Adrenal gland (tissue), 12 donors: ENCODE data around the gene ANO2. TPM values are rescaled to one million over a fixed set of nuclear protein-coding genes. Genes with fewer than 3 reads are reported as not detected.

Experiments
- DNase-seq, 7 donors: peaks; one replicate each; pipeline ENCODE4 v3.0.0-alpha.2; 2019 to 2020
- H3K27ac ChIP-seq, 5 donors: fragments of 200-600 bp; sonication (generic) in 4 of 5; 1 replicate in 3 of 5; 2 replicates in 2 of 5; pipeline versions ENCODE4 v1.5.1 to v1.8.0; 2016 to 2020; ENCODE audit warnings: mild to moderate bottlenecking in 1 of 5
- H3K27me3 ChIP-seq: fragments of 200-600 bp; 2 replicates; pipeline ENCODE4 v1.8.0; 2021
- H3K36me3 ChIP-seq, 2 donors: fragments of 200-600 bp; replicated peaks in 1 of 2; 1 replicate in 1 of 2; 2 replicates in 1 of 2; pipeline versions ENCODE4 v1.5.1 to v1.8.0; 2018 to 2022
- H3K4me1 ChIP-seq, 2 donors: fragments of 200-600 bp; replicated peaks in 1 of 2; 1 replicate in 1 of 2; 2 replicates in 1 of 2; pipeline versions ENCODE4 v1.5.1 to v1.8.0; 2018 to 2021
- H3K4me3 ChIP-seq, 4 donors: fragments of 200-600 bp; sonication (generic) in 3 of 4; one replicate each; pipeline ENCODE4 v1.5.1; 2016 to 2018
- H3K9me3 ChIP-seq, 3 donors: fragments of 200-600 bp; sonication (generic) in 1 of 3; replicated peaks in 1 of 3; 1 replicate in 2 of 3; 2 replicates in 1 of 3; pipeline versions ENCODE4 v1.5.1 to v1.8.0; 2016 to 2021
- POLR2A ChIP-seq, 2 donors: fragments of 450-650 bp; IDR thresholded peaks; one replicate each; pipeline ENCODE4 v1.6.1; 2017; ENCODE audit warnings: antibody characterized with exemption in 2 of 2, mild to moderate bottlenecking in 2 of 2, moderate library complexity in 1 of 2
- WGBS, 4 donors: extraction: QIAGEN DNeasy Blood & Tissue Kit in 2 of 4; methylation state at CpG; one replicate each; pipeline versions ENCODE4 v1.1.5 to v1.1.7; 2013 to 2017; 5-methylcytosine and 5-hydroxymethylcytosine counted together
- intact Hi-C, 2 donors: fragments of 100-400 bp; cut with DNase I; formaldehyde crosslinking; loops; one replicate each; pipeline versions ENCODE4 v1.14.1 to v1.15.0; 2022 to 2023
- polyA plus RNA-seq, 3 donors: library from polyadenylated mRNA; stranded (reverse); fragments of 200-250 nt in 2 of 3; fragments of 350-450 nt in 1 of 3; fragmentation: Illumina TruSeq in 1 of 3; extraction: RNeasy Lipid Tissue Mini Kit (QIAGEN cat#74804) in 1 of 3; gene quantifications; one replicate each; pipeline ENCODE4 v1.2.3, GENCODE V29; 2013 to 2014
- total RNA-seq, 9 donors: library from RNA; depleted of rRNA in 4 of 9; stranded (reverse); fragments of >200 nt in 4 of 9; fragments of 120-200 nt in 1 of 9; fragmentation: NEBNext Ultra II Directional in 1 of 9; extraction: Animal tissue kit (Norgen Biotek cat#: 25700) in 1 of 9; gene quantifications; one replicate each; pipeline versions ENCODE4 v1.1.0 to v1.2.4, GENCODE V29; 2013 to 2023
- TF ChIP-seq, protein P1 (sequence below), 6 experiments: fragments of 450-650 bp in 4 of 6; fragments of 200-600 bp in 2 of 6; sonication (generic) in 1 of 6; IDR thresholded peaks; 1 replicate in 5 of 6; 2 replicates in 1 of 6; pipeline versions ENCODE4 v1.5.1 to v1.8.0; 2016 to 2021; ENCODE audit warnings: antibody characterized with exemption in 6 of 6, mild to moderate bottlenecking in 2 of 6, moderate library complexity in 1 of 6
- donor health status: healthy with polysubstance abuse.
- donor health status: Bipolar disorder and iron deficiency.
- donor health status: DM: yes; HTN: yes; CAD: no.
- donor health status: DM: no; HTN: no; CAD: no.
- donor health status: DM: no; HTN: no; CAD: no.
- donor health status: DM: yes; HTN: yes; CAD: no.

ANO2 gene
- total and polyA plus RNA-seq, 12 donors = 0.17 to 1.8 (median 0.88) TPM; not detected in 1

- Histone ChIP-seq H3K4me3 (no peak overlapping the region), H3K4me1 (no peaks in the 10 kb centered on the region), H3K27ac (no peak overlapping the region), H3K9me3 (no peaks in the 10 kb centered on the region), H3K27me3 (no peaks in the 10 kb centered on the region), H3K36me3 (no peaks in the 10 kb centered on the region)
- intact Hi-C loops = no loop called here
- TF ChIP-seq POLR2A (IDR thresholded peaks at IDR 0.05) = no peak
- TF ChIP-seq, protein P1, sequence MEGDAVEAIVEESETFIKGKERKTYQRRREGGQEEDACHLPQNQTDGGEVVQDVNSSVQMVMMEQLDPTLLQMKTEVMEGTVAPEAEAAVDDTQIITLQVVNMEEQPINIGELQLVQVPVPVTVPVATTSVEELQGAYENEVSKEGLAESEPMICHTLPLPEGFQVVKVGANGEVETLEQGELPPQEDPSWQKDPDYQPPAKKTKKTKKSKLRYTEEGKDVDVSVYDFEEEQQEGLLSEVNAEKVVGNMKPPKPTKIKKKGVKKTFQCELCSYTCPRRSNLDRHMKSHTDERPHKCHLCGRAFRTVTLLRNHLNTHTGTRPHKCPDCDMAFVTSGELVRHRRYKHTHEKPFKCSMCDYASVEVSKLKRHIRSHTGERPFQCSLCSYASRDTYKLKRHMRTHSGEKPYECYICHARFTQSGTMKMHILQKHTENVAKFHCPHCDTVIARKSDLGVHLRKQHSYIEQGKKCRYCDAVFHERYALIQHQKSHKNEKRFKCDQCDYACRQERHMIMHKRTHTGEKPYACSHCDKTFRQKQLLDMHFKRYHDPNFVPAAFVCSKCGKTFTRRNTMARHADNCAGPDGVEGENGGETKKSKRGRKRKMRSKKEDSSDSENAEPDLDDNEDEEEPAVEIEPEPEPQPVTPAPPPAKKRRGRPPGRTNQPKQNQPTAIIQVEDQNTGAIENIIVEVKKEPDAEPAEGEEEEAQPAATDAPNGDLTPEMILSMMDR (IDR thresholded peaks at IDR 0.05) = no peak
- 51 to 78% (median 67%) methylated on average over 3 of the region's 3 CpGs for WGBS, 4 donors
- no peak for DNase-seq
Measured at GRCh38 chr12:5870183-5870582, 74.9 kb downstream of the ANO2 start.

- H3K36me3 ChIP-seq = no peaks in the 10 kb centered on the region
- no peak for TF ChIP-seq POLR2A (IDR thresholded peaks at IDR 0.05)
- TF ChIP-seq, protein P1 (IDR thresholded peaks at IDR 0.05) = no peak
- 66 to 77% (median 73%) methylated on average over 10 of the region's 10 CpGs for WGBS, 4 donors
- DNase-seq = no peak
- H3K9me3 ChIP-seq = no peaks in the 10 kb centered on the region
- H3K27ac ChIP-seq = no peak overlapping the region
- H3K27me3 ChIP-seq = no peaks in the 10 kb centered on the region
- no peak overlapping the region for H3K4me3 ChIP-seq
- H3K4me1 ChIP-seq = no peaks in the 10 kb centered on the region
- intact Hi-C loops = no loop called here
Measured at GRCh38 chr12:5868625-5869295, 76.3 kb downstream of the ANO2 start.

DNA sequence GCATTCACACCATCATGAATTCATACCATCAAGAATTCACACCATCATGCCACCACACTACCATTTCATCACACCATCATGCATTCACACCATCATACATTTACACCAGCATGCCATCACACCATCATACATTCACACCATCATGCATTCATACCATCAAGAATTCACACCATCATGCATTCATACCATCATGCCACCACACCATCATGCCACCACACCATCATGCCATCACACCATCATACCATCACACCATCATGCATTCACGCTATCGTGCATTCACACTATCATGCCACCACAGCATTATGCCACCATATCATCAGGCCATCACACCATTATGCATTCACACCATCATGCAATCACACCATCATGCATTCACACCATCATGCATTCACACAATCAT is 79.7 kb downstream of the ANO2 start:
- intact Hi-C loops = no loop called here

DNA sequence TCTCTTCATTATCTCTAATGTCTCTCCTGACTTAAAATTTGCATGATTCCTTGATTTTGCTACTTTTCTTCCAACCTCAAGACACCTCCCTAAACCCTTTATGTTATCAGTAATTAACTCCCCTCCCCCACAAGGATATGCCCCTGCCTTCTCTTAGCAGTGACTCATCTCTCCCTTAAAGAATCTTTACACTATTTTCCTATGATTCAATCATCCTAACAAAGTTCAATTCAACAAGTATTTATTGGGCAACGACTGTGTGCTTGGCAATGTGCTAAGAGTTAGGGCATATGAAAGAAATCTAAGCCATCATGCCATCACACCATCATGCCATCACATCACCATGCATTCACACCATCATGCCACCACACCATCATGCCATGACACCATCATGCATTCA is 80.1 kb downstream of the ANO2 start:
- Histone ChIP-seq H3K4me1 (no peaks in the 10 kb centered on the region), H3K27ac (no peak overlapping the region), H3K4me3 (no peak overlapping the region), H3K9me3 (no peaks in the 10 kb centered on the region), H3K27me3 (no peaks in the 10 kb centered on the region), H3K36me3 (no peaks in the 10 kb centered on the region)
- TF ChIP-seq POLR2A (IDR thresholded peaks at IDR 0.05) = no peak
- TF ChIP-seq, protein P1 (IDR thresholded peaks at IDR 0.05) = no peak
- WGBS, 4 donors = 73 to 86% (median 81%) methylated on average over 1 of the region's 1 CpG
- DNase-seq = no peak
- intact Hi-C loops = no loop called here

More for the DNA sequence above, 79.7 kb downstream of the ANO2 start:
- Histone ChIP-seq H3K4me3 (no peak overlapping the region), H3K27ac (no peak overlapping the region), H3K9me3 (no peaks in the 10 kb centered on the region), H3K4me1 (no peaks in the 10 kb centered on the region), H3K36me3 (no peaks in the 10 kb centered on the region), H3K27me3 (no peaks in the 10 kb centered on the region)
- TF ChIP-seq POLR2A (IDR thresholded peaks at IDR 0.05) = no peak
- TF ChIP-seq, protein P1 (IDR thresholded peaks at IDR 0.05) = no peak
- DNase-seq = no peak
- WGBS, 4 donors = 93 to 98% (median 95%) methylated on average over 2 of the region's 2 CpGs
